ENCODE results near the gene C16orf86.

The C16orf86 gene

DNA sequence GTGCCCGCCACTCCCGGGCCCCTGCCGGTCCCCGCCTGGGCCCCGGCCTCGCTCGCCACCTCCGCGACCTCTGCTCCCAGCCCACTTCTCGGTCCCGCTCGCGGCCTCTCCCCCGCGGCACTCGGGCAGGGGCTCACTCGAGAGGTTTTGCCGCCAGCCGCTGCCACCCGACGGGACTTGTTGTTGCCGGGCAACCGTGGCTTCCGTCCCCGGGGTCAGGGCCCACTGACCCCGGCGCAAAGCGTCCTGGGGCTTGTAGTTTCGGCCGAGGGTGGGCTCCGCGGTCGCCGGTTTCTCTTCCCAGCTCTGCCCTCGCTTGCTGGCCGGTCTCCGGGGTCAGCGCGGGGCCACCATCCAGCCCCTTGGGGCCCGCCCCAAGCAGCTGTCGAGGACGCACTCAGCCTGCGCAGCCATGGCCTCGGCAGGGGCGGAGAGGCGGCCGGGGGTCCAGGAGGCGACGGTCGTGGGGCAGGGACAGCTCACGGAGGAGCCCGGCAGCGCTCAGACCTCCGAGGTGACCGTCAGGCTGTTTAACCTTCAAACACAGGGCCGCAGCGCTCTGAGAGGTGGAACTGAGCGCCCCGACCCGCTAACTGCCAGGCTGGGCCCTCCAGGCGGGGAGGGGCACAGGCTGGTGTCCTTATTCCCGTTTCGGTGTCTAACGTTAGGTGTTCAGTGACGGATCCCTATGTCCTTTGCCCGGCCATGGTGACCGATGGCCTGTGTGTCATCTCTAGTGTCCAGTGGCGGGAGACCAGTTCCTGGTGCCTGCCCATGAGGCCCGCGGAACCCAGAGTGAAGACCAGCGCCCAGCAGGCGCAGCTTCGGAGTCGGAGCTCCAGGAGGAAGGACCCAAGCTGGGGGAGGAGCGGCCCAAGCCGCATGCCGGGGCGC is at the start of gene C16orf86, which contains the start of gene ENKD1:
TSS of gene C16orf86 (plus strand) at position 256 of the 894 bp plus-strand sequence. CDS start at position 413, 157 bp downstream.
TSS of gene ENKD1 (minus strand) at position 192 of the 894 bp plus-strand sequence. CDS start 308 bp downstream, outside the sequence.
- H3K4me3 ChIP-seq (ENCODE audit: low read depth, low read length) = peak within 1 kb of the TSS; percentile 67
- no peak for DNase-seq (ENCODE audit: low read depth)
- TF ChIP-seq, protein P1, sequence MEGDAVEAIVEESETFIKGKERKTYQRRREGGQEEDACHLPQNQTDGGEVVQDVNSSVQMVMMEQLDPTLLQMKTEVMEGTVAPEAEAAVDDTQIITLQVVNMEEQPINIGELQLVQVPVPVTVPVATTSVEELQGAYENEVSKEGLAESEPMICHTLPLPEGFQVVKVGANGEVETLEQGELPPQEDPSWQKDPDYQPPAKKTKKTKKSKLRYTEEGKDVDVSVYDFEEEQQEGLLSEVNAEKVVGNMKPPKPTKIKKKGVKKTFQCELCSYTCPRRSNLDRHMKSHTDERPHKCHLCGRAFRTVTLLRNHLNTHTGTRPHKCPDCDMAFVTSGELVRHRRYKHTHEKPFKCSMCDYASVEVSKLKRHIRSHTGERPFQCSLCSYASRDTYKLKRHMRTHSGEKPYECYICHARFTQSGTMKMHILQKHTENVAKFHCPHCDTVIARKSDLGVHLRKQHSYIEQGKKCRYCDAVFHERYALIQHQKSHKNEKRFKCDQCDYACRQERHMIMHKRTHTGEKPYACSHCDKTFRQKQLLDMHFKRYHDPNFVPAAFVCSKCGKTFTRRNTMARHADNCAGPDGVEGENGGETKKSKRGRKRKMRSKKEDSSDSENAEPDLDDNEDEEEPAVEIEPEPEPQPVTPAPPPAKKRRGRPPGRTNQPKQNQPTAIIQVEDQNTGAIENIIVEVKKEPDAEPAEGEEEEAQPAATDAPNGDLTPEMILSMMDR (IDR thresholded peaks at IDR 0.05; ENCODE audit: control insufficient read depth, extremely low read depth, insufficient read depth) = no peak

DNA sequence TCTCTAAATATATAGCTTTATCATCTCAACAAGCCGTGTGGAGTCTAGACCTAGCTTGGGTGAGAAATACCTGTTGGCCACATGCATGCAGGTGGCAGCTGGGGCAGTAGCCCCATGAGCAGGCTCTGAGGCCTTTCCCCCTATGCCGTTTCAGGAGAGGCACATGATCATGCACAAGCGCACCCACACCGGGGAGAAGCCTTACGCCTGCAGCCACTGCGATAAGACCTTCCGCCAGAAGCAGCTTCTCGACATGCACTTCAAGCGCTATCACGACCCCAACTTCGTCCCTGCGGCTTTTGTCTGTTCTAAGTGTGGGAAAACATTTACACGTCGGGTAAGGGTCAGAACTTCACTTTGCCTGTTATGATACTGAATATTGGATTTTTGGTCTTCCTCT is 38.4 kb upstream of the C16orf86 start:
- DNase-seq (ENCODE audit: low read depth) = no peak
- TF ChIP-seq, protein P1 (IDR thresholded peaks at IDR 0.05; ENCODE audit: control insufficient read depth, extremely low read depth, insufficient read depth) = no peak

DNA sequence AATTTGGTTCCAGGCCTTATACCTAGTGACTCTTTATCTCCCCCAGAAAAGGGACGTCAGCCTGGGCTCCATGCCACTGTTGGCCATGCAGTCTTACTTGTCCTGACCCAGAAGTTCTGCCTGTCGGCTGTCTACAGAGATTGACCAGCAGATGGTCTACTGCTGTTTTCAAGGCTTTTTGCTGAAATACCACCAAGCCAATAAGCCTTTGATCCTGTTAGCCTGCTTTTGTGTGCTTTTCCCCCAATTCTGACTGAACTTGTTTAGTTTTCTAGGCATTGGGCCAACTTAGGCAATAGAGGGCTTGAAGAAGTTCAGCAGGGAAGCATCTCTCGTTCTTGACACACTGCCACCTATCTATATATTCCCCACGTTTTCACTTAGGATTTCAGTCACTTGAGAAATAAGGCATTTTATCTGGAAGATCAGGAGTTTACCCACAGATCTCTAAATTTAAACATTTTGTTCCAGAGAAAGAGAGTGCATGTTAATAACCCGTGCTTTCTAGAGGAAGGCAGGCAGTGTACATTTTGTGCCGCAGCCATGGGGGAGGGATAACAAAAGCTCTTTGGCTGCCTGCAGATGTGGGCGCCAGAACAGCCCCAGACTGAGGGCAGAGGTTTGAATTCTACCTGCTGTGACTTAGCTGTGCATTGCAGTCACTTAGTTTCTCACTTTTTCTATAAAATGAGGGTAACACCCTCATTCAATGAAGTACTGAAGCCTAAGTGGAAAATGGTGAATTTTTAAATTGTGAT is 34.0 kb upstream of the C16orf86 start:
- no peak overlapping the region for H3K4me3 ChIP-seq (ENCODE audit: low read depth, low read length)
- no peak for DNase-seq (ENCODE audit: low read depth)
- TF ChIP-seq, protein P1 (IDR thresholded peaks at IDR 0.05; ENCODE audit: control insufficient read depth, extremely low read depth, insufficient read depth) = no peak

More for the DNA sequence above, 38.4 kb upstream of the C16orf86 start:
- H3K4me3 ChIP-seq (ENCODE audit: low read depth, low read length) = no peak overlapping the region

- H3K4me3 ChIP-seq (ENCODE audit: low read depth, low read length) = no peak overlapping the region
- TF ChIP-seq, protein P1 (IDR thresholded peaks at IDR 0.05; ENCODE audit: control insufficient read depth, extremely low read depth, insufficient read depth) = no peak
- no peak for DNase-seq (ENCODE audit: low read depth)
Measured at GRCh38 chr16:67636713-67637112, 29.9 kb upstream of the C16orf86 start.

DNA sequence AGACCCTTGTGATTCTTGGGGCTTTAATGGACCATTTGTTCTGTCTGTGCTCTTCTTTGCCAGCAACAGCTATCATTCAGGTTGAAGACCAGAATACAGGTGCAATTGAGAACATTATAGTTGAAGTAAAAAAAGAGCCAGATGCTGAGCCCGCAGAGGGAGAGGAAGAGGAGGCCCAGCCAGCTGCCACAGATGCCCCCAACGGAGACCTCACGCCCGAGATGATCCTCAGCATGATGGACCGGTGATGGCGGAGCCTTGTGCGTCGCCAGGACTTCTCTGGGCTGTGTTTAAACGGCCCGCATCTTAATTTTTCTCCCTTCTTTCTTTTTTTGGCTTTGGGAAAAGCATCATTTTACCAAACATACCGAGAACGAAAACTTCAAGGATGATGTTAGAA is 29.0 kb upstream of the C16orf86 start:
- DNase-seq (ENCODE audit: low read depth) = no peak
- no peak overlapping the region for H3K4me3 ChIP-seq (ENCODE audit: low read depth, low read length)

More for the DNA sequence above, 29.0 kb upstream of the C16orf86 start:
- TF ChIP-seq, protein P1 (IDR thresholded peaks at IDR 0.05; ENCODE audit: control insufficient read depth, extremely low read depth, insufficient read depth) = no peak

All from LNCaP clone FGC (cell line).